ENCODE measurements around the gene KANSL1L. TPM values are rescaled to one million over a fixed set of nuclear protein-coding genes. Genes with fewer than 3 reads are reported as not detected.

The KANSL1L gene
- total and polyA plus RNA-seq, 2 experiments from 2014 or later, result 4.2 to 38.6 TPM

- peak overlapping the region; percentile 71 for H3K4me3 ChIP-seq
- H3K9me3 ChIP-seq (ENCODE audit: low read depth), result no peaks in the 10 kb centered on the region
- no peaks in the 10 kb centered on the region for H3K9me2 ChIP-seq (replicated peaks; ENCODE audit: insufficient read depth)
- H3K4me1 ChIP-seq (ENCODE audit: insufficient read depth), result peaks cover 12% of the 10 kb centered on the region
- H3K4me2 ChIP-seq, result peak overlapping the region; percentile 82
- 47% methylated on average over 2 of the region's 2 CpGs for WGBS (ENCODE audit: low lambda C conversion rate, missing lambda C conversion rate)
- peaks cover 14% of the 10 kb centered on the region for H4K20me1 ChIP-seq (ENCODE audit: insufficient read depth, poor library complexity, severe bottlenecking)
- peaks cover 58% of the 10 kb centered on the region for H3K79me2 ChIP-seq
- H2AFZ ChIP-seq, result peak overlapping the region; percentile 73
- H3K27ac ChIP-seq, result peak overlapping the region; percentile 63
- H3K36me3 ChIP-seq (replicated peaks; ENCODE audit: insufficient read depth, low read depth), result no peaks in the 10 kb centered on the region
- no peak for DNase-seq (ENCODE audit: low spot score)
- TF ChIP-seq EZH2phosphoT487 (IDR thresholded peaks at IDR 0.05; ENCODE audit: low read depth, severe bottlenecking, unreplicated experiment) (no peak), EZH2 (IDR thresholded peaks at IDR 0.05; ENCODE audit: borderline replicate concordance) (no peak), CTCF (IDR thresholded peaks at IDR 0.05; ENCODE audit: poor library complexity) (no peak)
- H3K27me3 ChIP-seq, result no peaks in the 10 kb centered on the region
Observed at GRCh38 chr2:210003359-210003758, 167.8 kb downstream of the KANSL1L start.

- peak within 1 kb of the TSS; percentile 77 for H2AFZ ChIP-seq
- peak within 1 kb of the TSS; percentile 81 for H3K27ac ChIP-seq
- no peak for TF ChIP-seq EZH2phosphoT487 (IDR thresholded peaks at IDR 0.05; ENCODE audit: low read depth, severe bottlenecking, unreplicated experiment)
- TF ChIP-seq EZH2 (IDR thresholded peaks at IDR 0.05; ENCODE audit: borderline replicate concordance), result no peak
- TF ChIP-seq CTCF (IDR thresholded peaks at IDR 0.05; ENCODE audit: poor library complexity), result no peak
- peaks cover 14% of the 10 kb centered on the region for H4K20me1 ChIP-seq (ENCODE audit: insufficient read depth, poor library complexity, severe bottlenecking)
- no peaks in the 10 kb centered on the region for H3K9me2 ChIP-seq (replicated peaks; ENCODE audit: insufficient read depth)
- no peaks in the 10 kb centered on the region for H3K9me3 ChIP-seq (ENCODE audit: low read depth)
- H3K4me3 ChIP-seq, result peak within 1 kb of the TSS; percentile 71
- peak within 1 kb of the TSS; percentile 82 for H3K4me2 ChIP-seq
- no peaks in the 10 kb centered on the region for H3K27me3 ChIP-seq
- H3K79me2 ChIP-seq, result peaks cover 49% of the 10 kb centered on the region
- no peaks in the 10 kb centered on the region for H3K36me3 ChIP-seq (replicated peaks; ENCODE audit: insufficient read depth, low read depth)
- DNase-seq (ENCODE audit: low spot score), result peak; percentile 98
- 1% methylated on average over 58 of the region's 58 CpGs for WGBS (ENCODE audit: low lambda C conversion rate, missing lambda C conversion rate)
- H3K4me1 ChIP-seq (ENCODE audit: insufficient read depth), result peaks cover 12% of the 10 kb centered on the region
Observed at GRCh38 chr2:210002158-210003157, 168.8 kb downstream of the KANSL1L start, which contains the start of gene RPE. RPE (plus strand) TSS chr2:210002638; CDS start chr2:210002662, 24 bp downstream.

- Histone ChIP-seq H3K9me2 (replicated peaks; ENCODE audit: insufficient read depth) (no peaks in the 10 kb centered on the region), H3K4me3 (no peak overlapping the region), H3K27ac (no peak overlapping the region), H3K4me1 (ENCODE audit: insufficient read depth) (peaks cover 12% of the 10 kb centered on the region), H2AFZ (no peak overlapping the region), H3K4me2 (no peak overlapping the region), H3K36me3 (replicated peaks; ENCODE audit: insufficient read depth, low read depth) (no peaks in the 10 kb centered on the region), H3K27me3 (no peaks in the 10 kb centered on the region), H3K79me2 (peaks cover 31% of the 10 kb centered on the region), H3K9me3 (ENCODE audit: low read depth) (no peaks in the 10 kb centered on the region), H4K20me1 (ENCODE audit: insufficient read depth, poor library complexity, severe bottlenecking) (no peaks in the 10 kb centered on the region)
- TF ChIP-seq EZH2phosphoT487 (IDR thresholded peaks at IDR 0.05; ENCODE audit: low read depth, severe bottlenecking, unreplicated experiment), result no peak
- TF ChIP-seq EZH2 (IDR thresholded peaks at IDR 0.05; ENCODE audit: borderline replicate concordance), result no peak
- DNase-seq (ENCODE audit: low spot score), result no peak
- 97% methylated on average over 31 of the region's 32 CpGs for WGBS (ENCODE audit: low lambda C conversion rate, missing lambda C conversion rate)
Observed at GRCh38 chr2:210000464-210001324, 170.5 kb downstream of the KANSL1L start.
